Sigmoid colon (tissue), 7 donors: ENCODE measurements around the gene CYB5R3. TPM values are rescaled to one million over a fixed set of nuclear protein-coding genes. Genes with fewer than 3 reads are reported as not detected.

ENCODE experiments used
- DNase-seq: peaks from one replicate; pipeline ENCODE4 v3.0.0-alpha.2; 2019
- H3K27ac ChIP-seq, 4 donors: fragments of 200-600 bp; sonication (generic); one replicate each; pipeline ENCODE4 v1.5.1; 2016 to 2019; ENCODE audit warnings: mild to moderate bottlenecking in 1 of 4
- H3K27me3 ChIP-seq, 3 donors: fragments of 200-600 bp; sonication (generic); one replicate each; pipeline ENCODE4 v1.5.1; 2019; ENCODE audit warnings: mild to moderate bottlenecking in 1 of 3
- H3K36me3 ChIP-seq, 4 donors: fragments of 200-600 bp; sonication (generic); one replicate each; pipeline ENCODE4 v1.5.1; 2016 to 2019
- H3K4me1 ChIP-seq, 4 donors: fragments of 200-600 bp; sonication (generic); one replicate each; pipeline ENCODE4 v1.5.1; 2017 to 2019
- H3K4me3 ChIP-seq, 4 donors: fragments of 200-600 bp; sonication (generic); one replicate each; pipeline ENCODE4 v1.5.1; 2017 to 2019; ENCODE audit warnings: mild to moderate bottlenecking in 2 of 4, moderate library complexity in 1 of 4
- H3K9me3 ChIP-seq, 4 donors: fragments of 200-600 bp in 3 of 4; sonication (generic) in 3 of 4; one replicate each; pipeline versions ENCODE4 v1.5.1 to v1.6.1; 2013 to 2019
- CTCF ChIP-seq, 4 experiments: fragments of 450-650 bp in 3 of 4; fragments of 200-600 bp in 1 of 4; IDR thresholded peaks; one replicate each; pipeline ENCODE4 v1.5.1; 2016 to 2019; ENCODE audit warnings: antibody characterized with exemption in 4 of 4, mild to moderate bottlenecking in 3 of 4, moderate library complexity in 2 of 4
- EP300 ChIP-seq, 4 donors: sonication (generic); formaldehyde crosslinking; IDR thresholded peaks; one replicate each; pipeline ENCODE4 v1.6.1; 2017; ENCODE audit warnings: antibody characterized with exemption in 4 of 4
- POLR2A ChIP-seq, 2 donors: fragments of 450-650 bp; IDR thresholded peaks; one replicate each; pipeline ENCODE4 v1.6.1; 2016; ENCODE audit warnings: antibody characterized with exemption in 2 of 2, mild to moderate bottlenecking in 2 of 2, moderate library complexity in 2 of 2
- POLR2AphosphoS5 ChIP-seq, 4 donors: sonication (generic); formaldehyde crosslinking; IDR thresholded peaks; one replicate each; pipeline ENCODE4 v1.6.1; 2017; ENCODE audit warnings: antibody characterized with exemption in 4 of 4
- WGBS, 2 donors: extraction: QIAGEN DNeasy Blood & Tissue Kit; methylation state at CpG; one replicate each; pipeline ENCODE4 v1.1.7; 2013; 5-methylcytosine and 5-hydroxymethylcytosine counted together
- intact Hi-C: fragments of 100-400 bp; cut with DNase I; formaldehyde crosslinking; loops from one replicate; pipeline ENCODE4 v1.15.1; 2023
- polyA plus RNA-seq, 3 donors: library from polyadenylated mRNA; stranded (reverse); fragments of 200-250 nt; gene quantifications; one replicate each; pipeline ENCODE4 v1.2.3, GENCODE V29; 2013
- total RNA-seq, 4 donors: library from RNA; depleted of rRNA; stranded (reverse); fragments of >200 nt; gene quantifications; one replicate each; pipeline ENCODE4 v1.1.0, GENCODE V29; 2016
- donor health status: healthy with polysubstance abuse.
- donor health status: Bipolar disorder and iron deficiency.
- donor health status: healthy.

CYB5R3 gene
- total and polyA plus RNA-seq, 7 donors, result 44.9 to 158 (median 78.7) TPM

DNA sequence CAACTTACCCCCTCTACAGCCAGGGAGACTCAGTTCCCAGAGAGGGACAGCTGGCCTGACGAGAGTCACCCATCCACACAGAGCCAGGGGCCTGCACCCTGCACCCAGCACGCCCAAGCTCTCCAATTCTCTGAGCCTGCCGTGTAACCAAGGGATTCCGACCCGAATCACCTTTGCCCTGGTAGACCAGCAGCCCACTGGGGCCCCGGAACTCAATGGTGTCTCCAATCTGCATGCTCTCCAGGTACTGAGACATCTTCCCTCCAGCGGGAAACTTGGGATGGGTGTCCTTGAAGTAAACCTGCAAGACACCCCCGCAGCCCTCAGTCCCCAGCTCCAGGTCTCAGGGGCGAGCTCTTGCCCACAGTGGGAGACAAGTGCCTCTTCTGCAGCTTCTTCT, 21.2 kb downstream of the CYB5R3 start:
- DNase-seq, result no peak
- TF ChIP-seq POLR2A (IDR thresholded peaks at IDR 0.05) (no peak), EP300 (IDR thresholded peaks at IDR 0.05) (no peak), CTCF (IDR thresholded peaks at IDR 0.05) (no peak), POLR2AphosphoS5 (IDR thresholded peaks at IDR 0.05) (no peak)
- Histone ChIP-seq H3K27ac (no peak overlapping the region), H3K4me1 (peaks cover 0 to 7% (median 0%) of the 10 kb centered on the region in 4 donors), H3K9me3 (no peaks in the 10 kb centered on the region), H3K4me3 (no peak overlapping the region), H3K27me3 (no peaks in the 10 kb centered on the region), H3K36me3 (peaks cover 45 to 98% (median 68%) of the 10 kb centered on the region in 4 donors)
- 95% methylated on average over 9 of the region's 9 CpGs for WGBS, 2 donors
- intact Hi-C loops, result no loop called here

DNA sequence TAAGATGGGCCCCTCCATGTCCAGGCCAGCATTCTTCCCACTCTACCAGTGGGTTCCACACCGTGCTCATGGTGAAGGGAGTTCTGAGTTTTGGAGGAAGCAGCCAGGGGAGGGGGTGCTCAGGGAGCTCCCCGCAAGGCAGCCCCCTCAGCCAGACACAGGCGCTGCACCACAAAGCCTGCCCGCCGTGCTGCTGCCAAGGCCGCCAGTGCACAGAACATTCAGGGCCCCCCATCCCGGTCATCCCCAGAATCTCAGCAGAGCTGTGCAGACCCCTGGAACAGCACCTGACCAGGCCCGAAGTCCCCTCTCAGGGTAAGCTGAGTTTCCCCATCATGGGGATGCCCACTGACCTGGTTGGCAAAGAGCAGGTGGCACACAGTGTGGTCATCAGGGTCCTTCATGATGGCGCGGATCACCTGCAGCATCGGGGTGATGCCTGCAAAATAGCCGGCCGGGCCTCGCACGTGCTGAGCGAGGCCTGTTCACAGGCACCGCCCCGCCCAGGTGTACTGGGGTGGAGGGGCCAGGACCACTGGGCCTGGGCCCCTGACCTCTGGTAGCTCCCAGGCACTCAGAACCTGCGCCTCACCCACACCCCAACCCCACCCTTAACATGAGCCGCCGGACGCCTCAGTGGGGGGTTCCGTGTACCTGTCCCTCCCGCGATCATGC, 22.1 kb downstream of the CYB5R3 start:
- intact Hi-C loops, result no loop called here
- Histone ChIP-seq H3K27ac (no peak overlapping the region), H3K4me1 (peaks cover 0 to 14% (median 5%) of the 10 kb centered on the region in 4 donors), H3K4me3 (no peak overlapping the region), H3K9me3 (no peaks in the 10 kb centered on the region), H3K36me3 (peaks cover 41 to 98% (median 62%) of the 10 kb centered on the region in 4 donors), H3K27me3 (no peaks in the 10 kb centered on the region)
- no peak for DNase-seq
- WGBS, 2 donors, result 95 to 96% methylated on average over 25 of the region's 25 CpGs
- TF ChIP-seq POLR2AphosphoS5 (IDR thresholded peaks at IDR 0.05), result no peak
- TF ChIP-seq CTCF (IDR thresholded peaks at IDR 0.05), result no peak
- TF ChIP-seq EP300 (IDR thresholded peaks at IDR 0.05), result no peak
- no peak for TF ChIP-seq POLR2A (IDR thresholded peaks at IDR 0.05)

DNA sequence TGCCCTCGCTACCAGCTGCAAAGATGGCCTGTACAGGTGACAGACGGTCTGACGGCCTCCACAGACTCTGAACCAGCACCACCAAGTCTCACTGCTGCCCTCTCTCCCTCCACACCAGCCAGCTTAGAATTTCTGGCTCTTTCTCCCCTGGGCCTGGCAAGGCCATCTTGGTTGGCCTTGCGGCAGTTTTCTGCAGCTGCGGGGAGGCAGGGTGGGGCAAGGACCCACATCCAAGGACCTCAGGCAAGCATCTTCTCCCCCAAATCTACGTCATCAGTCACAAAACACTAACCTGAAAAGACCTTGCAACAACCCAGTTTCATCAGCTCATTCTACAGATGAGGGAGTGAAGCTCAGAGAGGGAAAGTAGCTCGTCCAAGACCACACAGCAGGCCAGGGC, 22.8 kb downstream of the CYB5R3 start:
- Histone ChIP-seq H3K27ac (no peak overlapping the region), H3K27me3 (no peaks in the 10 kb centered on the region), H3K4me1 (peaks cover 0 to 21% (median 10%) of the 10 kb centered on the region in 4 donors), H3K36me3 (peaks cover 41 to 92% (median 59%) of the 10 kb centered on the region in 4 donors), H3K4me3 (no peak overlapping the region), H3K9me3 (no peaks in the 10 kb centered on the region)
- no peak for TF ChIP-seq POLR2AphosphoS5 (IDR thresholded peaks at IDR 0.05)
- no peak for DNase-seq
- 97 to 98% methylated on average over 7 of the region's 7 CpGs for WGBS, 2 donors
- intact Hi-C loops, result no loop called here

DNA sequence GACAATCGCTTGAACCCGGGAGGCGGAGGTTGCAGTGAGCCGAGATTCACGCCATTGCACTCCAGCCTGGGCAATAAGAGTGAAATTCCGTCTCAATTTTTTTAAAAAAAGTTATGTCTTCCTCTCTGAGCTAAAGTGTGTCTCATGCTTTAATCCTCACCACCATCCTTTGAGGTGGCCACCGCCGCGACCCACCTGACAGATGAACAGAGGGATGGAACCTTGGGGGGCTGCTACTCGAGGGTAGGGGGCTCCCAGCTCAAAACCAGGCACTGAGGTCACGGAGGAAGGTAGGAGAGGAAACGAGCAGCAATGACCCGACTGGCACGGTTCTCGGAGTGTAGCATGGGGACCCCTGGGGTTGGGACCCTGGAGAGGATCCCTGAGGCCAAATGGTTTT, 23.8 kb downstream of the CYB5R3 start:
- H3K27me3 ChIP-seq, result no peaks in the 10 kb centered on the region
- no peak overlapping the region for H3K27ac ChIP-seq
- no peak for DNase-seq
- H3K36me3 ChIP-seq, result peaks cover 33 to 82% (median 54%) of the 10 kb centered on the region in 4 donors
- 88 to 92% methylated on average over 15 of the region's 15 CpGs for WGBS, 2 donors
- H3K4me3 ChIP-seq, result no peak overlapping the region
- TF ChIP-seq POLR2A (IDR thresholded peaks at IDR 0.05) (no peak), CTCF (IDR thresholded peaks at IDR 0.05) (no peak), EP300 (IDR thresholded peaks at IDR 0.05) (no peak), POLR2AphosphoS5 (IDR thresholded peaks at IDR 0.05) (no peak)
- intact Hi-C loops, result no loop called here
- no peaks in the 10 kb centered on the region for H3K9me3 ChIP-seq
- H3K4me1 ChIP-seq, result peaks cover 0 to 31% (median 20%) of the 10 kb centered on the region in 4 donors

GRCh38 chr22:42624551-42625106, 24.6 kb downstream of the CYB5R3 start:
- 79 to 88% methylated on average over 12 of the region's 12 CpGs for WGBS, 2 donors
- Histone ChIP-seq H3K36me3 (peaks cover 26 to 81% (median 55%) of the 10 kb centered on the region in 4 donors), H3K4me3 (no peak overlapping the region), H3K4me1 (peaks cover 0 to 39% (median 27%) of the 10 kb centered on the region in 4 donors), H3K27me3 (no peaks in the 10 kb centered on the region), H3K27ac (peak overlapping the region in 3 of 4 donors; percentile 31 to 75 (median 46)), H3K9me3 (no peaks in the 10 kb centered on the region)
- no peak for DNase-seq
- TF ChIP-seq POLR2A (IDR thresholded peaks at IDR 0.05) (no peak), EP300 (IDR thresholded peaks at IDR 0.05) (no peak), CTCF (IDR thresholded peaks at IDR 0.05) (no peak), POLR2AphosphoS5 (IDR thresholded peaks at IDR 0.05) (no peak)
- intact Hi-C loops, result loop anchor here (5.0 kb wide), 1 partner anchor 233 kb away; the partner anchor contains the start of gene ARFGAP3
